HepG2 (cell line): ENCODE data around the gene PBX1.

Experiments
- AFF4 ChIP-seq: sonication (generic); formaldehyde crosslinking; IDR thresholded peaks from 2 replicates; pipeline ENCODE4 v1.4.0; 2020; ENCODE audit warnings: missing genetic modification reagents
- ASH2L ChIP-seq: fragments of 300-600, 200-600 bp; sonication (generic); IDR thresholded peaks from 2 replicates; pipeline ENCODE4 v1.7.0; 2017; ENCODE audit warnings: low read depth, mild to moderate bottlenecking, moderate library complexity, mixed read lengths, low read length; ENCODE audit not compliant: insufficient read length
- ATF3 ChIP-seq: sonication (generic); formaldehyde crosslinking; IDR thresholded peaks from 2 replicates; pipeline ENCODE4 v1.4.0; 2020; ENCODE audit warnings: missing genetic modification reagents
- CEBPZ ChIP-seq: IDR thresholded peaks from 2 replicates; pipeline ENCODE4 v1.6.1; 2012; ENCODE audit warnings: low read length, improper control_type of control experiment
- CREB1 ChIP-seq, 2 experiments: fragments of 450-650 bp in 1 of 2; IDR thresholded peaks; 2 replicates each; pipeline ENCODE4 v1.6.1; 2016 to 2017; ENCODE audit warnings: control low read depth in 1 of 2, mild to moderate bottlenecking in 1 of 2, missing compliant biosample characterization in 1 of 2, missing genetic modification characterization in 1 of 2
- CTCF ChIP-seq: sonication (generic); formaldehyde crosslinking; IDR thresholded peaks from 2 replicates; pipeline ENCODE4 v1.5.0; 2020; ENCODE audit warnings: mild to moderate bottlenecking, missing genetic modification reagents, moderate library complexity
- EZH2 ChIP-seq: conservative IDR thresholded peaks from 2 replicates; pipeline ENCODE4 v1.6.1; 2012; ENCODE audit warnings: mild to moderate bottlenecking, low read depth, low read length, moderate library complexity
- FOXO4 ChIP-seq: sonication (generic); formaldehyde crosslinking; conservative IDR thresholded peaks from 2 replicates; pipeline ENCODE4 v1.8.1; 2023; ENCODE audit warnings: missing genetic modification reagents
- MEIS1 ChIP-seq: sonication (generic); formaldehyde crosslinking; IDR thresholded peaks from 2 replicates; pipeline ENCODE4 v1.9.0; 2021; ENCODE audit warnings: mild to moderate bottlenecking, missing genetic modification reagents, moderate library complexity, borderline replicate concordance
- NR2C2 ChIP-seq: sonication (generic); formaldehyde crosslinking; IDR thresholded peaks from 2 replicates; pipeline ENCODE4 v1.4.0; 2020; ENCODE audit warnings: missing genetic modification reagents, mild to moderate bottlenecking, moderate library complexity, borderline replicate concordance
- YY1 ChIP-seq: IDR thresholded peaks from 2 replicates; pipeline ENCODE4 v1.6.1; 2011; ENCODE audit warnings: low read length, low read depth, moderate library complexity, mild to moderate bottlenecking; ENCODE audit not compliant: insufficient read depth, insufficient replicate concordance
- ZBTB8A ChIP-seq: sonication (generic); formaldehyde crosslinking; IDR thresholded peaks from 2 replicates; pipeline ENCODE4 v1.4.0; 2020; ENCODE audit warnings: mild to moderate bottlenecking, low read depth, missing genetic modification reagents, borderline replicate concordance

- TF ChIP-seq EZH2 (no peak), ASH2L (no peak), CTCF (CRISPR knock-in tag) (no peak), YY1 (no peak), ATF3 (CRISPR knock-in tag) (no peak), MEIS1 (CRISPR knock-in tag) (no peak), CREB1 (IDR thresholded peaks at IDR 0.05) (no peak), CREB1 (CRISPR knock-in tag; IDR thresholded peaks at IDR 0.05) (no peak), FOXO4 (CRISPR knock-in tag) (no peak), AFF4 (CRISPR knock-in tag) (no peak), ZBTB8A (CRISPR knock-in tag) (no peak), NR2C2 (CRISPR knock-in tag) (no peak), CEBPZ (no peak)
Measured at GRCh38 chr1:164515231-164515630, 43.8 kb upstream of the PBX1 start.
